Activated naive CD4-positive, alpha-beta T cell treated with anti-CD3 and anti-CD28 coated beads, Interleukin-2, amount 50 U/mL, for 16 hours (primary cell): ENCODE data around the gene CSF3R.

ENCODE experiments used
- DNase-seq: peaks from one replicate; pipeline ENCODE4 v3.0.0-alpha.2; 2020

CSF3R gene

GRCh38 chr1:36482724-36483388 is at the start of gene CSF3R:
TSS of gene CSF3R (minus strand) at chr1:36482913. CDS start at chr1:36479496, 3,417 bp downstream.
- DNase-seq, result no peak

GRCh38 chr1:36531833-36532232 is 49.1 kb upstream of the CSF3R start:
- DNase-seq, result no peak

GRCh38 chr1:36530791-36531190 is 48.1 kb upstream of the CSF3R start:
- no peak for DNase-seq

- no peak for DNase-seq
These were observed 47.5 kb upstream of the CSF3R start for GRCh38 chr1:36530261-36530660.

GRCh38 chr1:36529769-36530260 is 47.1 kb upstream of the CSF3R start:
- no peak for DNase-seq

- DNase-seq, result no peak
These were observed 45.9 kb upstream of the CSF3R start for GRCh38 chr1:36528361-36529349.

GRCh38 chr1:36525166-36525565 is 42.5 kb upstream of the CSF3R start:
- DNase-seq, result no peak

GRCh38 chr1:36524359-36525062 is 41.8 kb upstream of the CSF3R start:
- DNase-seq, result no peak

- DNase-seq, result no peak
These were observed 41.1 kb upstream of the CSF3R start for GRCh38 chr1:36523850-36524249.

- DNase-seq, result no peak
These were observed 40.5 kb upstream of the CSF3R start for GRCh38 chr1:36523230-36523495.

- no peak for DNase-seq
These were observed 39.9 kb upstream of the CSF3R start for GRCh38 chr1:36522461-36523229.

- no peak for DNase-seq
These were observed 39.3 kb upstream of the CSF3R start for GRCh38 chr1:36522021-36522420.

GRCh38 chr1:36520771-36521420 is 38.2 kb upstream of the CSF3R start:
- no peak for DNase-seq

GRCh38 chr1:36520056-36520455 is 37.3 kb upstream of the CSF3R start:
- no peak for DNase-seq

GRCh38 chr1:36517011-36517771 is 34.5 kb upstream of the CSF3R start:
- no peak for DNase-seq

- DNase-seq, result peak; percentile 22
These were observed 33.8 kb upstream of the CSF3R start for GRCh38 chr1:36516372-36517010.

- DNase-seq, result no peak
These were observed 32.8 kb upstream of the CSF3R start for GRCh38 chr1:36515315-36516138.

- no peak for DNase-seq
These were observed 31.8 kb upstream of the CSF3R start for GRCh38 chr1:36514501-36514900.

- DNase-seq, result no peak
These were observed 31.2 kb upstream of the CSF3R start for GRCh38 chr1:36513676-36514473.
